ENCODE results near the gene LARP4B. TPM values are rescaled to one million over a fixed set of nuclear protein-coding genes. Genes with fewer than 3 reads are reported as not detected.

LARP4B gene
- total RNA-seq, 2 experiments from 2014 or later: 98.1 to 99.8 TPM

GRCh38 chr10:865257-865656, 66.2 kb downstream of the LARP4B start:
- DNase-seq (no peak), ATAC-seq (ENCODE audit: low read depth) (no peak)
- H3K27ac Mint-ChIP-seq: peak overlapping the region; percentile 30
- H3K36me3 Mint-ChIP-seq: peaks cover 45% of the 10 kb centered on the region
- no peaks in the 10 kb centered on the region for H3K27me3 Mint-ChIP-seq
- POLR2A ChIA-PET: no interaction called here
- no peak overlapping the region for H3K4me3 Mint-ChIP-seq
- H3K9me3 Mint-ChIP-seq: no peaks in the 10 kb centered on the region
- H3K4me1 Mint-ChIP-seq: peaks cover 19% of the 10 kb centered on the region

- H3K9me3 Mint-ChIP-seq: no peaks in the 10 kb centered on the region
- peaks cover 58% of the 10 kb centered on the region for H3K36me3 Mint-ChIP-seq
- no peak overlapping the region for H3K27ac Mint-ChIP-seq
- POLR2A ChIA-PET: no interaction called here
- ATAC-seq (ENCODE audit: low read depth): no peak
- H3K4me1 Mint-ChIP-seq: peaks cover 15% of the 10 kb centered on the region
- no peaks in the 10 kb centered on the region for H3K27me3 Mint-ChIP-seq
- DNase-seq: no peak
- H3K4me3 Mint-ChIP-seq: no peak overlapping the region
These were observed 71.0 kb downstream of the LARP4B start for GRCh38 chr10:860519-860918.

GRCh38 chr10:856416-857157, 74.9 kb downstream of the LARP4B start:
- DNase-seq (no peak), ATAC-seq (ENCODE audit: low read depth) (peak; percentile 54)
- Mint-ChIP-seq H3K27ac (peak overlapping the region; percentile 42), H3K9me3 (no peaks in the 10 kb centered on the region), H3K27me3 (no peaks in the 10 kb centered on the region), H3K4me1 (peaks cover 19% of the 10 kb centered on the region), H3K4me3 (peak overlapping the region; percentile 3), H3K36me3 (peaks cover 50% of the 10 kb centered on the region)
- POLR2A ChIA-PET: no interaction called here

GRCh38 chr10:855671-856070, 75.8 kb downstream of the LARP4B start:
- H3K4me1 Mint-ChIP-seq: peaks cover 22% of the 10 kb centered on the region
- H3K36me3 Mint-ChIP-seq: peaks cover 50% of the 10 kb centered on the region
- ATAC-seq (ENCODE audit: low read depth): no peak
- no peak overlapping the region for H3K27ac Mint-ChIP-seq
- H3K27me3 Mint-ChIP-seq: no peaks in the 10 kb centered on the region
- H3K4me3 Mint-ChIP-seq: no peak overlapping the region
- DNase-seq: no peak
- POLR2A ChIA-PET: no interaction called here
- H3K9me3 Mint-ChIP-seq: peaks cover 2% of the 10 kb centered on the region

GRCh38 chr10:855079-855478, 76.4 kb downstream of the LARP4B start:
- H3K9me3 Mint-ChIP-seq: peaks cover 5% of the 10 kb centered on the region
- H3K36me3 Mint-ChIP-seq: peaks cover 50% of the 10 kb centered on the region
- peaks cover 22% of the 10 kb centered on the region for H3K4me1 Mint-ChIP-seq
- POLR2A ChIA-PET: no interaction called here
- ATAC-seq (ENCODE audit: low read depth): no peak
- no peak overlapping the region for H3K27ac Mint-ChIP-seq
- H3K27me3 Mint-ChIP-seq: no peaks in the 10 kb centered on the region
- DNase-seq: no peak
- no peak overlapping the region for H3K4me3 Mint-ChIP-seq

- Mint-ChIP-seq H3K4me3 (no peak overlapping the region), H3K27ac (no peak overlapping the region), H3K9me3 (peaks cover 5% of the 10 kb centered on the region), H3K27me3 (no peaks in the 10 kb centered on the region), H3K4me1 (peaks cover 24% of the 10 kb centered on the region), H3K36me3 (peaks cover 46% of the 10 kb centered on the region)
- DNase-seq (no peak), ATAC-seq (ENCODE audit: low read depth) (no peak)
- POLR2A ChIA-PET: no interaction called here
These were observed 78.5 kb downstream of the LARP4B start for GRCh38 chr10:853017-853416.

GRCh38 chr10:852386-852785, 79.1 kb downstream of the LARP4B start:
- peak overlapping the region; percentile 4 for H3K4me3 Mint-ChIP-seq
- ATAC-seq (ENCODE audit: low read depth) (no peak), DNase-seq (no peak)
- peaks cover 5% of the 10 kb centered on the region for H3K9me3 Mint-ChIP-seq
- peaks cover 24% of the 10 kb centered on the region for H3K4me1 Mint-ChIP-seq
- H3K36me3 Mint-ChIP-seq: peaks cover 51% of the 10 kb centered on the region
- H3K27me3 Mint-ChIP-seq: no peaks in the 10 kb centered on the region
- peak overlapping the region; percentile 7 for H3K27ac Mint-ChIP-seq
- POLR2A ChIA-PET: no interaction called here

GRCh38 chr10:851901-852300, 79.6 kb downstream of the LARP4B start:
- Mint-ChIP-seq H3K4me3 (peak overlapping the region; percentile 4), H3K27me3 (no peaks in the 10 kb centered on the region), H3K27ac (peak overlapping the region; percentile 7), H3K9me3 (peaks cover 5% of the 10 kb centered on the region), H3K4me1 (peaks cover 25% of the 10 kb centered on the region), H3K36me3 (peaks cover 52% of the 10 kb centered on the region)
- no peak for DNase-seq
- POLR2A ChIA-PET: interaction anchor here (0.6 kb wide), 1 partner anchor 94 kb away, joined by 3 read pairs; no protein-coding TSS in a partner anchor
- ATAC-seq (ENCODE audit: low read depth): no peak

GRCh38 chr10:850093-850492, 81.4 kb downstream of the LARP4B start:
- no peaks in the 10 kb centered on the region for H3K27me3 Mint-ChIP-seq
- no peak overlapping the region for H3K4me3 Mint-ChIP-seq
- H3K36me3 Mint-ChIP-seq: peaks cover 53% of the 10 kb centered on the region
- ATAC-seq (ENCODE audit: low read depth) (no peak), DNase-seq (no peak)
- peaks cover 34% of the 10 kb centered on the region for H3K4me1 Mint-ChIP-seq
- peaks cover 5% of the 10 kb centered on the region for H3K9me3 Mint-ChIP-seq
- POLR2A ChIA-PET: no interaction called here
- no peak overlapping the region for H3K27ac Mint-ChIP-seq

GRCh38 chr10:847868-848267, 83.6 kb downstream of the LARP4B start:
- peaks cover 56% of the 10 kb centered on the region for H3K36me3 Mint-ChIP-seq
- no peaks in the 10 kb centered on the region for H3K27me3 Mint-ChIP-seq
- ATAC-seq (ENCODE audit: low read depth) (no peak), DNase-seq (no peak)
- H3K9me3 Mint-ChIP-seq: peaks cover 5% of the 10 kb centered on the region
- H3K27ac Mint-ChIP-seq: no peak overlapping the region
- peaks cover 36% of the 10 kb centered on the region for H3K4me1 Mint-ChIP-seq
- POLR2A ChIA-PET: no interaction called here
- no peak overlapping the region for H3K4me3 Mint-ChIP-seq

- H3K36me3 Mint-ChIP-seq: peaks cover 43% of the 10 kb centered on the region
- peaks cover 3% of the 10 kb centered on the region for H3K9me3 Mint-ChIP-seq
These were observed 85.3 kb downstream of the LARP4B start for GRCh38 chr10:846126-846685.

GRCh38 chr10:845526-845925, 86.0 kb downstream of the LARP4B start:
- peaks cover 3% of the 10 kb centered on the region for H3K9me3 Mint-ChIP-seq
- POLR2A ChIA-PET: no interaction called here
- H3K4me3 Mint-ChIP-seq: no peak overlapping the region
- ATAC-seq (ENCODE audit: low read depth) (no peak), DNase-seq (no peak)
- no peaks in the 10 kb centered on the region for H3K27me3 Mint-ChIP-seq
- peaks cover 23% of the 10 kb centered on the region for H3K4me1 Mint-ChIP-seq
- no peak overlapping the region for H3K27ac Mint-ChIP-seq
- peaks cover 40% of the 10 kb centered on the region for H3K36me3 Mint-ChIP-seq

More at GRCh38 chr10:846126-846685, 85.3 kb downstream of the LARP4B start:
- ATAC-seq (ENCODE audit: low read depth) (no peak), DNase-seq (no peak)
- no peaks in the 10 kb centered on the region for H3K27me3 Mint-ChIP-seq
- peak overlapping the region; percentile 29 for H3K4me3 Mint-ChIP-seq
- POLR2A ChIA-PET: no interaction called here
- H3K27ac Mint-ChIP-seq: peak overlapping the region; percentile 81
- peaks cover 23% of the 10 kb centered on the region for H3K4me1 Mint-ChIP-seq

- H3K27ac Mint-ChIP-seq: no peak overlapping the region
- no peaks in the 10 kb centered on the region for H3K9me3 Mint-ChIP-seq
- ATAC-seq (ENCODE audit: low read depth): no peak
- H3K36me3 Mint-ChIP-seq: peaks cover 35% of the 10 kb centered on the region
- no peak overlapping the region for H3K4me3 Mint-ChIP-seq
- no peaks in the 10 kb centered on the region for H3K27me3 Mint-ChIP-seq
- H3K4me1 Mint-ChIP-seq: peaks cover 23% of the 10 kb centered on the region
- POLR2A ChIA-PET: no interaction called here
- DNase-seq: no peak
These were observed 87.0 kb downstream of the LARP4B start for GRCh38 chr10:844552-844951.

GRCh38 chr10:843703-844102, 87.8 kb downstream of the LARP4B start:
- ATAC-seq (ENCODE audit: low read depth) (no peak), DNase-seq (no peak)
- peaks cover 31% of the 10 kb centered on the region for H3K36me3 Mint-ChIP-seq
- no peak overlapping the region for H3K4me3 Mint-ChIP-seq
- peaks cover 21% of the 10 kb centered on the region for H3K4me1 Mint-ChIP-seq
- no peaks in the 10 kb centered on the region for H3K9me3 Mint-ChIP-seq
- POLR2A ChIA-PET: no interaction called here
- H3K27me3 Mint-ChIP-seq: no peaks in the 10 kb centered on the region
- H3K27ac Mint-ChIP-seq: no peak overlapping the region

Measured in activated naive CD8-positive, alpha-beta T cell treated with anti-CD3 and anti-CD28 coated beads, Interleukin-2, amount 10 ng/mL, durations not matched to agents 7 days and 5 days (primary cell).